Urinary bladder (tissue), 4 donors: ENCODE results near the gene TNFSF9. TPM values are rescaled to one million over a fixed set of nuclear protein-coding genes. Genes with fewer than 3 reads are reported as not detected.
"Not testable (repeated sequence)": the region's sequence is repeated elsewhere in the genome, so short reads cannot be mapped to it uniquely, and the experiment has no call there.

Experiments used
- DNase-seq: peaks from one replicate; pipeline ENCODE4 v3.0.0-alpha.2; 2015; ENCODE audit errors: extremely low spot score
- H3K27ac ChIP-seq: one replicate; pipeline ENCODE4 v1.5.1; 2013; ENCODE audit warnings: low read depth, mild to moderate bottlenecking, moderate library complexity
- H3K36me3 ChIP-seq: one replicate; pipeline ENCODE4 v1.6.1; 2013; ENCODE audit warnings: mild to moderate bottlenecking, moderate library complexity; ENCODE audit not compliant: insufficient read depth
- H3K4me1 ChIP-seq: one replicate; pipeline ENCODE4 v1.6.1; 2013; ENCODE audit warnings: mild to moderate bottlenecking, moderate library complexity; ENCODE audit not compliant: insufficient read depth
- H3K4me3 ChIP-seq: one replicate; pipeline ENCODE4 v1.5.1; 2013; ENCODE audit warnings: low read depth, low read length
- WGBS: extraction: QIAGEN DNeasy Blood & Tissue Kit; methylation state at CpG from one replicate; pipeline ENCODE4 v1.1.7; 2013; 5-methylcytosine and 5-hydroxymethylcytosine counted together
- polyA plus RNA-seq: library from polyadenylated mRNA; stranded (reverse); fragments of 200-250 nt; gene quantifications from one replicate; pipeline ENCODE4 v1.2.3, GENCODE V29; 2013
- small RNA-seq: library from RNA; depleted of rRNA; stranded (forward); fragments of <200 nt; gene quantifications from one replicate; pipeline ENCODE3, GENCODE V24; 2014
- total RNA-seq: library from RNA; depleted of rRNA; stranded (reverse); fragments of >200 nt; gene quantifications from one replicate; pipeline ENCODE4 v1.2.3, GENCODE V29; 2014
- donor health status: healthy with polysubstance abuse.
- donor health status: healthy.

Gene TNFSF9
- total and polyA plus RNA-seq, 2 donors, result 0.53 to 0.91 TPM

GRCh38 chr19:6582515-6583484 is 52.0 kb downstream of the TNFSF9 start:
- H3K4me3 ChIP-seq, DNase-seq, H3K36me3 ChIP-seq, H3K4me1 ChIP-seq, H3K27ac ChIP-seq: not testable (repeated sequence)
- 80% methylated on average over 16 of the region's 16 CpGs for WGBS

Small RNAs within 50 kb of the gene (small RNA-seq; reads per million reads assigned to genes)
- not detected for gene AC010503.2
- not detected for gene RF00019

Other genes starting within 250 kb of the TNFSF9 start
- gene ACER1, start 197.4 kb upstream of the TNFSF9 start, total RNA-seq, result not detected
- gene ACER1, start 197.4 kb upstream of the TNFSF9 start, polyA plus RNA-seq, result 0.11 TPM
- gene CLPP, start 169.5 kb upstream of the TNFSF9 start, total RNA-seq, result 20.6 TPM
- gene CLPP, start 169.5 kb upstream of the TNFSF9 start, polyA plus RNA-seq, result 91.7 TPM
- gene ALKBH7, start 158.2 kb upstream of the TNFSF9 start, total RNA-seq, result 38.4 TPM
- gene ALKBH7, start 158.2 kb upstream of the TNFSF9 start, polyA plus RNA-seq, result 77.4 TPM
- gene PSPN, start 155.1 kb upstream of the TNFSF9 start, total RNA-seq, result 1.4 TPM
- 0.94 TPM for gene PSPN, start 155.1 kb upstream of the TNFSF9 start, polyA plus RNA-seq
- gene GTF2F1, start 137.9 kb upstream of the TNFSF9 start, total RNA-seq, result 24.4 TPM
- gene GTF2F1, start 137.9 kb upstream of the TNFSF9 start, polyA plus RNA-seq, result 53.2 TPM
- gene KHSRP, start 106.2 kb upstream of the TNFSF9 start, total RNA-seq, result 85.5 TPM
- 167 TPM for gene KHSRP, start 106.2 kb upstream of the TNFSF9 start, polyA plus RNA-seq
- not detected for gene SLC25A41, start 97.3 kb upstream of the TNFSF9 start, total RNA-seq
- gene SLC25A41, start 97.3 kb upstream of the TNFSF9 start, polyA plus RNA-seq, result 1.0 TPM
- gene SLC25A23, start 71.2 kb upstream of the TNFSF9 start, total RNA-seq, result 24.1 TPM
- gene SLC25A23, start 71.2 kb upstream of the TNFSF9 start, polyA plus RNA-seq, result 91.1 TPM
- 4.4 TPM for gene CRB3, start 66.8 kb upstream of the TNFSF9 start, total RNA-seq
- 6.1 TPM for gene CRB3, start 66.8 kb upstream of the TNFSF9 start, polyA plus RNA-seq
- gene DENND1C, start 49.2 kb upstream of the TNFSF9 start, total RNA-seq, result 0.63 TPM
- 1.4 TPM for gene DENND1C, start 49.2 kb upstream of the TNFSF9 start, polyA plus RNA-seq
- gene TUBB4A, start 28.7 kb upstream of the TNFSF9 start, total RNA-seq, result 2.5 TPM
- gene TUBB4A, start 28.7 kb upstream of the TNFSF9 start, polyA plus RNA-seq, result 2.6 TPM
- gene CD70, start 60.1 kb downstream of the TNFSF9 start, total RNA-seq, result not detected
- not detected for gene CD70, start 60.1 kb downstream of the TNFSF9 start, polyA plus RNA-seq
- 0.48 TPM for gene TNFSF14, start 139.1 kb downstream of the TNFSF9 start, total RNA-seq
- 1.9 TPM for gene TNFSF14, start 139.1 kb downstream of the TNFSF9 start, polyA plus RNA-seq
- 38.9 TPM for gene C3, start 189.6 kb downstream of the TNFSF9 start, total RNA-seq
- 1,354 TPM for gene C3, start 189.6 kb downstream of the TNFSF9 start, polyA plus RNA-seq
- 23.2 TPM for gene GPR108, start 206.6 kb downstream of the TNFSF9 start, total RNA-seq
- gene GPR108, start 206.6 kb downstream of the TNFSF9 start, polyA plus RNA-seq, result 66.8 TPM
- 28.5 TPM for gene TRIP10, start 208.7 kb downstream of the TNFSF9 start, total RNA-seq
- gene TRIP10, start 208.7 kb downstream of the TNFSF9 start, polyA plus RNA-seq, result 113 TPM
- gene SH2D3A, start 236.4 kb downstream of the TNFSF9 start, total RNA-seq, result 11.4 TPM
- gene SH2D3A, start 236.4 kb downstream of the TNFSF9 start, polyA plus RNA-seq, result 5.5 TPM
- 4.4 TPM for gene VAV1, start 241.7 kb downstream of the TNFSF9 start, total RNA-seq
- gene VAV1, start 241.7 kb downstream of the TNFSF9 start, polyA plus RNA-seq, result 3.0 TPM